HG02870 (cell line): ENCODE measurements around the gene ENO4.

ENCODE experiments used
- ATAC-seq: cut with Tn5 transposase; IDR thresholded peaks from one replicate; pipeline ENCODE4 v1.9.1; 2021; ENCODE audit warnings: mild to moderate bottlenecking, moderate library complexity; ENCODE audit not compliant: unreplicated experiment

The ENO4 gene

GRCh38 chr10:116829711-116830110 lies 19.6 kb upstream of the ENO4 start:
- ATAC-seq: no peak

GRCh38 chr10:116831086-116831485 lies 18.2 kb upstream of the ENO4 start:
- no peak for ATAC-seq

- no peak for ATAC-seq
Measured at GRCh38 chr10:116831790-116832189, 17.5 kb upstream of the ENO4 start.

- ATAC-seq: no peak
Measured at GRCh38 chr10:116833986-116834985, 15.0 kb upstream of the ENO4 start.

GRCh38 chr10:116835658-116836057 lies 13.6 kb upstream of the ENO4 start:
- no peak for ATAC-seq

- no peak for ATAC-seq
Measured at GRCh38 chr10:116836083-116836482, 13.2 kb upstream of the ENO4 start.

GRCh38 chr10:116836902-116837523 lies 12.3 kb upstream of the ENO4 start:
- no peak for ATAC-seq

GRCh38 chr10:116838143-116838725 lies 11.1 kb upstream of the ENO4 start:
- peak; percentile 84 for ATAC-seq

GRCh38 chr10:116840389-116841075 lies 8.8 kb upstream of the ENO4 start:
- no peak for ATAC-seq

GRCh38 chr10:116845823-116846222 lies 3.5 kb upstream of the ENO4 start:
- no peak for ATAC-seq

- peak; percentile 82 for ATAC-seq
Measured at GRCh38 chr10:116848032-116848943, 1.0 kb upstream of the ENO4 start.

- ATAC-seq: no peak
Measured at GRCh38 chr10:116848944-116849247, 403 bp upstream of the ENO4 start.

- ATAC-seq: no peak
Measured at GRCh38 chr10:116850058-116850611, 836 bp downstream of the ENO4 start.

- ATAC-seq: no peak
Measured at GRCh38 chr10:116852246-116852645, 2.9 kb downstream of the ENO4 start.

GRCh38 chr10:116853287-116853686 lies 4.0 kb downstream of the ENO4 start:
- ATAC-seq: no peak

- no peak for ATAC-seq
Measured at GRCh38 chr10:116853701-116854100, 4.4 kb downstream of the ENO4 start.

- ATAC-seq: no peak
Measured at GRCh38 chr10:116857156-116857555, 7.9 kb downstream of the ENO4 start.

- ATAC-seq: no peak
Measured at GRCh38 chr10:116861796-116862195, 12.5 kb downstream of the ENO4 start.

GRCh38 chr10:116864436-116864835 lies 15.1 kb downstream of the ENO4 start:
- no peak for ATAC-seq

GRCh38 chr10:116866066-116866465 lies 16.8 kb downstream of the ENO4 start:
- ATAC-seq: no peak
